ENCODE data around the gene TADA1. TPM values are rescaled to one million over a fixed set of nuclear protein-coding genes. Genes with fewer than 3 reads are reported as not detected.

The TADA1 gene
- total RNA-seq, 3 donors from 2014 or later (not counting 1 experiment from before 2014, with no cell fraction given): 11.7 to 13.7 (median 12.5) TPM

GRCh38 chr1:166849135-166849534 is 26.9 kb downstream of the TADA1 start:
- Histone ChIP-seq H3K9me3 (ENCODE audit: control insufficient read depth, insufficient read depth, low read length) (no peaks in the 10 kb centered on the region), H3K36me3 (ENCODE audit: control insufficient read depth, insufficient read depth, low read length) (peaks cover 81% of the 10 kb centered on the region), H3K27me3 (ENCODE audit: control insufficient read depth, insufficient read depth, low read length) (no peaks in the 10 kb centered on the region), H3K4me3 (ENCODE audit: low read length) (no peak overlapping the region), H3K27ac (ENCODE audit: low read length) (no peak overlapping the region), H3K4me1 (ENCODE audit: control insufficient read depth, insufficient read depth, low read length) (peaks cover 3% of the 10 kb centered on the region)
- no peaks in the 10 kb centered on the region for H3K9me3 Mint-ChIP-seq
- TF ChIP-seq, protein P1, sequence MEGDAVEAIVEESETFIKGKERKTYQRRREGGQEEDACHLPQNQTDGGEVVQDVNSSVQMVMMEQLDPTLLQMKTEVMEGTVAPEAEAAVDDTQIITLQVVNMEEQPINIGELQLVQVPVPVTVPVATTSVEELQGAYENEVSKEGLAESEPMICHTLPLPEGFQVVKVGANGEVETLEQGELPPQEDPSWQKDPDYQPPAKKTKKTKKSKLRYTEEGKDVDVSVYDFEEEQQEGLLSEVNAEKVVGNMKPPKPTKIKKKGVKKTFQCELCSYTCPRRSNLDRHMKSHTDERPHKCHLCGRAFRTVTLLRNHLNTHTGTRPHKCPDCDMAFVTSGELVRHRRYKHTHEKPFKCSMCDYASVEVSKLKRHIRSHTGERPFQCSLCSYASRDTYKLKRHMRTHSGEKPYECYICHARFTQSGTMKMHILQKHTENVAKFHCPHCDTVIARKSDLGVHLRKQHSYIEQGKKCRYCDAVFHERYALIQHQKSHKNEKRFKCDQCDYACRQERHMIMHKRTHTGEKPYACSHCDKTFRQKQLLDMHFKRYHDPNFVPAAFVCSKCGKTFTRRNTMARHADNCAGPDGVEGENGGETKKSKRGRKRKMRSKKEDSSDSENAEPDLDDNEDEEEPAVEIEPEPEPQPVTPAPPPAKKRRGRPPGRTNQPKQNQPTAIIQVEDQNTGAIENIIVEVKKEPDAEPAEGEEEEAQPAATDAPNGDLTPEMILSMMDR (IDR thresholded peaks at IDR 0.05): no peak
- H3K36me3 Mint-ChIP-seq: peaks cover 22% of the 10 kb centered on the region
- intact Hi-C loops (cut with micrococcal nuclease): no loop called here
- H3K4me3 Mint-ChIP-seq: no peak overlapping the region
- ATAC-seq: no peak
- 98% methylated on average over 20 of the region's 20 CpGs for WGBS (ENCODE audit: insufficient coverage)
- H3K27ac Mint-ChIP-seq: no peak overlapping the region
- no peak for DNase-seq
- no peaks in the 10 kb centered on the region for H3K27me3 Mint-ChIP-seq (ENCODE audit: low read depth in 2 of 2)
- H3K4me1 Mint-ChIP-seq: peaks cover 26 to 32% of the 10 kb centered on the region in 2 donors

DNA sequence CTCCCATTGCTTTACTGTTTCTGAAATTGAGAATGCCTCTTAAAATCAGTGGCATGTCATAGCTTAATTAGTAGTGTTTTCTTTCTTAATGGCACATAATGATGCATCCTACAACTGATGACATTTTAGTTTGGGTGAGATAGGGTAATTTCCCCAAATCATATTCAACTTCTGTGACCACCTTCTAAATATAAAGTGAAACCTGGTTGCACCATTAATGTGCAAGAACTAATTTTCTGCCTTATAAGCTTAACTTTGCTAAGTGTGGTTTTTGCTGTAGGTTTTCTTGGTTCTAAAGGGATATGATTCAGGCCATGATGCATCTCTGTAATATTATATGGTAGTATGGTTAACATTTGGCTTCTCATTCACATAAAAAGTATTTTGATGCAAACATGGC is 27.9 kb downstream of the TADA1 start:
- DNase-seq (no peak), ATAC-seq (no peak)
- H3K36me3 ChIP-seq (ENCODE audit: control insufficient read depth, insufficient read depth, low read length): peaks cover 81% of the 10 kb centered on the region
- Mint-ChIP-seq H3K36me3 (peaks cover 17% of the 10 kb centered on the region), H3K9me3 (no peaks in the 10 kb centered on the region), H3K4me3 (no peak overlapping the region), H3K27me3 (ENCODE audit: low read depth in 2 of 2) (no peaks in the 10 kb centered on the region), H3K27ac (no peak overlapping the region), H3K4me1 (peaks cover 26 to 33% of the 10 kb centered on the region in 2 donors)
- H3K27me3 ChIP-seq (ENCODE audit: control insufficient read depth, insufficient read depth, low read length): no peaks in the 10 kb centered on the region
- H3K9me3 ChIP-seq (ENCODE audit: control insufficient read depth, insufficient read depth, low read length): no peaks in the 10 kb centered on the region
- no peak overlapping the region for H3K4me3 ChIP-seq (ENCODE audit: low read length)
- no peak overlapping the region for H3K27ac ChIP-seq (ENCODE audit: low read length)
- H3K4me1 ChIP-seq (ENCODE audit: control insufficient read depth, insufficient read depth, low read length): peaks cover 3% of the 10 kb centered on the region
- TF ChIP-seq, protein P1 (IDR thresholded peaks at IDR 0.05): no peak
- intact Hi-C loops (cut with micrococcal nuclease): no loop called here

GRCh38 chr1:166844791-166845190 is 31.3 kb downstream of the TADA1 start:
- no peaks in the 10 kb centered on the region for H3K27me3 Mint-ChIP-seq (ENCODE audit: low read depth in 2 of 2)
- H3K27ac Mint-ChIP-seq: peak overlapping the region in 1 of 2 donors; percentile 73
- H3K4me3 ChIP-seq (ENCODE audit: low read length): no peak overlapping the region
- ATAC-seq: no peak
- no peaks in the 10 kb centered on the region for H3K27me3 ChIP-seq (ENCODE audit: control insufficient read depth, insufficient read depth, low read length)
- peaks cover 16% of the 10 kb centered on the region for H3K4me1 ChIP-seq (ENCODE audit: control insufficient read depth, insufficient read depth, low read length)
- peaks cover 38 to 57% of the 10 kb centered on the region in 2 donors for H3K4me1 Mint-ChIP-seq
- TF ChIP-seq, protein P1 (IDR thresholded peaks at IDR 0.05): no peak
- intact Hi-C loops (cut with micrococcal nuclease): no loop called here
- H3K9me3 ChIP-seq (ENCODE audit: control insufficient read depth, insufficient read depth, low read length): no peaks in the 10 kb centered on the region
- H3K27ac ChIP-seq (ENCODE audit: low read length): no peak overlapping the region
- peaks cover 73% of the 10 kb centered on the region for H3K36me3 ChIP-seq (ENCODE audit: control insufficient read depth, insufficient read depth, low read length)
- WGBS (ENCODE audit: insufficient coverage): 82% methylated on average over 7 of the region's 7 CpGs
- no peak for DNase-seq
- peaks cover 17% of the 10 kb centered on the region for H3K36me3 Mint-ChIP-seq
- no peaks in the 10 kb centered on the region for H3K9me3 Mint-ChIP-seq
- H3K4me3 Mint-ChIP-seq: no peak overlapping the region

Data from natural killer cell (primary cell).